ENCODE results near the gene PTGDR. TPM values are rescaled to one million over a fixed set of nuclear protein-coding genes. Genes with fewer than 3 reads are reported as not detected.

Gene PTGDR
- total RNA-seq, 4 donors from 2014 or later: 0.74 to 2.1 (median 1.6) TPM

DNA sequence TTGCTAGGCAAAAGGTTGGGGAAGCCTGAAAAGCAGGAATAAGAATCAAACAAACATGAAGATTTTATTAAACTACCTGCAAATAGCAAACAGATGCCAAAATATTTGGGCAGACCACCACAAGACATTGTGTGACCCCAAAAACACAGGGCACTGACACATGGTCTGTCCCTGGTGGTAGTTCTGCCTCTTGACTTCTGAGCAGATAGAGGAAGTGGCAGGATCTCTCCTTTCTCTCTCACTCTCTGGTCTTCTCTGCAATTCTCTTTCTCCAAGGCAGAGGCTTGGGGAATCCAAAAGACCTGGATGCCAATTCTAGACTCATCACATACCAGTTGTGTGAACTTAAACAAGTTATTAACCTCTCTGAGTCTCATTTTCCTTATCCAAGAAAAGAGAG lies 4.3 kb upstream of the PTGDR start:
- ATAC-seq (ENCODE audit: low FRiP score): no peak
- TF ChIP-seq CTCF (IDR thresholded peaks at IDR 0.05): no peak
- DNase-seq (ENCODE audit: low spot score): no peak

- TF ChIP-seq CTCF (IDR thresholded peaks at IDR 0.05): no peak
- no peak for ATAC-seq (ENCODE audit: low FRiP score)
- DNase-seq (ENCODE audit: low spot score): no peak
Measured at GRCh38 chr14:52265253-52265652, 2.2 kb upstream of the PTGDR start.

DNA sequence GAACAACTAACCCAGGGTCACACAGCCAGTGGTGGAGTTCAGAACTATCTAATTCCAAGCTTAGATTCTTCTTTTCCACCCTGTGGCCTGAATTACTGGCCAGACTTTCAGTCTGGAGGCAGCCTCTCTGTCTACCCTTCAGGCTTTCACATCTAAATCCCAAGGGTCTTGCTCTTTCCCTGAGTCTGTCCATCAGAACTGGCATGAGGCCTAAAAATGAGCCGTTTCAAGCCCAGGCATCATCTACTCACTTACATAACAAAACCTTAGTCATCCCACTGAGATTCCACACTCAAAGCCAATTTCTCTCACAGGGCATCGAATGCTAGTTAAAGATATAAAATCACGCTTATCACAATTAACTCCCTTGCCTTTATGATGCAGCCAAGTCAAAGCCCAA lies 1.3 kb upstream of the PTGDR start:
- ATAC-seq (ENCODE audit: low FRiP score): peak; percentile 53
- no peak for DNase-seq (ENCODE audit: low spot score)
- no peak for TF ChIP-seq CTCF (IDR thresholded peaks at IDR 0.05)

GRCh38 chr14:52266782-52267181 lies 716 bp upstream of the PTGDR start:
- ATAC-seq (ENCODE audit: low FRiP score) (no peak), DNase-seq (ENCODE audit: low spot score) (no peak)
- TF ChIP-seq CTCF (IDR thresholded peaks at IDR 0.05): no peak

- DNase-seq (ENCODE audit: low spot score) (no peak), ATAC-seq (ENCODE audit: low FRiP score) (no peak)
- no peak for TF ChIP-seq CTCF (IDR thresholded peaks at IDR 0.05)
Measured at GRCh38 chr14:52268279-52269061, 972 bp downstream of the PTGDR start.

DNA sequence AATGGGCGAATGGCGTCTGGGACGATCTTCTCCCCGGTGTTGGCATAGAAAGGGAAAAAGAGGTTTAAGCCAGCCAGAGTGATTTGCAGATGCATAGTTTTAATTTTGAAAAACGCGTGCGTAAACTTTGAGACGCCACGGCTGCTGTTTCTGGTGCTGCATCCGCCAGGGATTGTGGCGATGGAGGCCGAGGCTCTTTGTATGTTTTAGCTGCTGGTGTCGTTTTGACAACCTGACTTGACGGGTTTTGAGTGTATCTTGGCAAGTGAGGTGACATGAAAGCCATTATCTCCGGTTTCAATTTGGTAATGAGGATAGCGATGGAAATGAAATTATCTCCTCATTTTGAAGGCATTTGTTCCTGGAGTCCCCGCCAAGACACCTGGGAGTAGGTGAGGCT lies 1.6 kb downstream of the PTGDR start:
- no peak for ATAC-seq (ENCODE audit: low FRiP score)
- no peak for TF ChIP-seq CTCF (IDR thresholded peaks at IDR 0.05)
- no peak for DNase-seq (ENCODE audit: low spot score)

- DNase-seq (ENCODE audit: low spot score) (no peak), ATAC-seq (ENCODE audit: low FRiP score) (no peak)
- TF ChIP-seq CTCF (IDR thresholded peaks at IDR 0.05): no peak
Measured at GRCh38 chr14:52269982-52270381, 2.5 kb downstream of the PTGDR start.

All from omental fat pad (tissue), 4 donors.